Stimulated activated CD4-positive, alpha-beta T cell treated with anti-CD3 and anti-CD28 coated beads, Interleukin-4, amount 100 ng/mL, for 1 hour (primary cell): ENCODE measurements around the gene OBSCN.

Experiments used
- DNase-seq: peaks from one replicate; pipeline ENCODE4 v3.0.0-alpha.2; 2020

Gene OBSCN

DNA sequence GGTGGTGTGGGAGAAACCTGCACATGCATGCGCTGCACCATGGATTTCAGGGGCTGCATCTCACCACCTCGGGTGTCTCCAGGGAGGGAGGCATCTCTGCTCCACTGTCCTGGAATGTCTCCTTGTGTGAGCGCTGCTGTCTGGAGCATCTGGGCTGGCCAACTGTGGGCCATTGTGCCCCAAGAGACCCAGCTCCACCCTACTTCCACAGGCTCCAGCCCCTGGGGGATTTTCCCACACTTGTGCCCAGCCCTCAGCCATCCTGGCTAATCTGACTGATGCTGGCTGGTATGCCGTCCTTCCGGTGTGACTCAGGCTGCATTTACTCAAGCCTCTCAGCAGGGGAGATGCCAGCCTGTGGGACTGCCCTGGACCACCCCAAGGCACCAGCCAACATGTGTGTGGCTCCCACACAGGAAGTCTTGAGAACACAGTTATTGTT, 136.8 kb downstream of the OBSCN start:
- DNase-seq = no peak

DNA sequence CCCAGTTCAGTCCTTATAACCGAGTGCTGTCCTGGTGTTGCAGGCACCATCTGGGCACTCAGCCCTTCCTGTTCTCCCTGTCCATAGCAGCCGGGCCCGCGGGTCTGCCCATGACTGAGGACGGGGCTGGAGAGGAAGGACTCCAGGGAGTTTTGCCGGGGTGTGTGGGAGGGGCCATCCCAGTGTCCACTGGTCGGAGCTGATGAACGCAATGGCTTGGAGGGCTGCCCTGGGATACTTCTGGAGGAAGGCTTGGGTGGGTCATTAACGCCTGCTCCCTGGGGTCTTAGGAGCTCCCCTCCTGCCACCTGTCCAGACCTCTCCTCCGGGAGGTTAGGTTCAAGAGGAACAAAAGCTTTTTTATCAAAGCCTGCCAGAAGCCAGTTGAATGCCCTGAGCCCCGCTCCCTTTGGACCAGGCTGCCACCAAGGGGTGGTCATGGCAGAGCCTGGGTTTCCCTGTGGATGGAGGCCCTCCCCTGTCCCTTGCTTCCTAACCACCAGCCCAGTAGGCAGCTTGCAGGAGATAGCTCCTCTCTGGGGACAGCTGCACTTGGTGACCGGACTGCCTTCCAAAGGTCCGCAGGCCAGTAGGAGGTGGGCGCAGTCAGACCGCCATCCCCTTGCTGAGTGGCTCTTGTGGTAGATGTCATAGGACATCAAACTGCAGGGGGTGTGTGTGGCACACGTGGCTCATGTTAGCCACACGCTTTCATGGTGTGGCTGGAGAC, 137.5 kb downstream of the OBSCN start:
- DNase-seq = no peak

DNA sequence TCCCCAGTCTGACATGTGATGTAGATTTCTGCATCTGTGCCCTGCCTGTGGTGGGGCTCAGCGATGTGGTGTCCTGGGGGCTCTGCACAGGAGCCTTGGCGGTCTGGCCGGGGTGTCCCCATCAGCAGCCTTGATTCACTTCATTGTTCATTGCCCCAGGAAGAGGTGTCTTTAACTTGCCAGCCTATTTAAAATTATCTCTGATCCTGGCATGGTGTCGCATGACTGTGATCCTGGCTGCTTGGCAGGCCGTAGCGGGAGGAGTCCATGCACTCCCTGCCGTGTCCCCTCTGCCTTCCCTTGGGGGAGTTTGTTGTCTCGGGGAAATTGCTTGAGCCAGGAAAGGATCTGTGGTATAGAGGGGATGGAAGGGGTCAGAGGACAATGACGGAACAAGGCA, 138.9 kb downstream of the OBSCN start:
- no peak for DNase-seq

DNA sequence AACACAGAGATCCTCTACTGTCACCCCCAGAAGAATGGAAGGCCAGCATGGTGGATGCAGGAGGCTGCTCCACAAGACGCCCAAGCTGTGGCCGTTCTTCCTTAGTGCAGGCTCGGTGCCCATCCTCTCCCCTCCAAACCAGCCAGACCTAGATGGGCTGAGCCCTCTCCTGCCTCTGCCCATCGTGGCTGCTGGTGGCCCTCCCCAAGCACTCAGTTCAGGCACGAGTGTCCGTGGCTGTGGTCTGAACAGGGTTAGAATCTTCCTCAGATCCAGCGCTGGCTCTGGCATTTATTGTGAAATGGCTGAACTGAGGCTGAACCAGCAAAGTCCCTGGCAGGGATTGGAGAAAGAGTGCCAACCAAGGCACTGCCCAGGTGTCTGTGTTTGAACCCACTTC, 139.3 kb downstream of the OBSCN start:
- DNase-seq = no peak

DNA sequence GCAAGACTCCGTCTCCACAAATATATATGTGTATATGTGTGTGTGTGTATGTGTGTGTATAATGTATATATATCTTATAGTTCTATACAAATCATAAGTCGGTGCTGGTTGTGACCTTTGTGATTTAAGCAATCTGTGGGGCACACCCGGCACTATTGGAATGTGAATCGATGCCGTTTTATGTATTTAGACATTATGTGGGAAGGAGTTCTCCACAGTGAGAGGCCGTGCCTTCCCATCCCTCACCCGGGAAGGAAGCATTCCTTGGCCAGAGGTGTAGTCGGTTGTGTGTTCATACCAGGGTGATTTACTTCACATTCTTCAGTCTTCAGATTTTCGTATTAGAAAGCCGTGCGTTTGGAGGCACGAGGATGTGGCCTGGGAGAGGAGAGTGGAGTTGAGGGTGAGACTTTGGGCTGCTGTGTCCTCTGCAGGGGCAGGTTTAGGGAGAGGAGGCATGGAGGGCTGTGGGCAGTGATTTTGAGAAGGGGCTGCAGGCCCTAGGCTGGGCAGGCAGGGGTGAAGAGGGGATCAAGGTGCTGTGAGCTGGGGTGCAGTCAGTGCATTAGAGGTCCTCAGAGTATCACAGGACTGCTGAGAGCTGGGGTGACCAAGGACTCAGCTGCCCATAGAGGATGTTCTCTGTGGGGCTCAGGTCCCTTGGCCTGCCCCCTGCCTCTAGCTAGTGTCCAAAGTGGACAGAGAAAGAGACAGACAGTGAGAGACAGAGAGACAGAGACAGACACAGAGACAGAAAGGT, 141.0 kb downstream of the OBSCN start:
- no peak for DNase-seq

DNA sequence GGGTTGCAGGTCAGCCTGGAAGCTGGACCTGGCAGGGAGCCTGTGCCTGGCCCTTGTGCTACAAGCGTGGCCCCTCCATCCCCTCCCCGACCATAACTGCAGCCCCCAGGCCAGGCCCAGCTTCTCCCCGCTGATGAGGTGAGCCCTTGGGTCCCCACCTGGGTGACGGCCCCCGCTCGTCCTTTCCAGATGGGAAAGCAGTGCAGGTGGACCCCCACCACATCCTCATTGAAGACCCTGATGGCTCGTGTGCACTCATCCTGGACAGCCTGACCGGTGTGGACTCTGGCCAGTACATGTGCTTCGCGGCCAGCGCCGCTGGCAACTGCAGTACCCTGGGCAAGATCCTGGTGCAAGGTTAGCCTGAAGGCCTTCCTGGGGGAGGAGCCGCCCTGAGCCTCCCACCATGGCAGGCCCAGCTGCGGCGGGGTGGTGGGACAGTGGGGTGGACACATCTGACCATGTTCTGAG, 141.9 kb downstream of the OBSCN start:
- DNase-seq = no peak

DNA sequence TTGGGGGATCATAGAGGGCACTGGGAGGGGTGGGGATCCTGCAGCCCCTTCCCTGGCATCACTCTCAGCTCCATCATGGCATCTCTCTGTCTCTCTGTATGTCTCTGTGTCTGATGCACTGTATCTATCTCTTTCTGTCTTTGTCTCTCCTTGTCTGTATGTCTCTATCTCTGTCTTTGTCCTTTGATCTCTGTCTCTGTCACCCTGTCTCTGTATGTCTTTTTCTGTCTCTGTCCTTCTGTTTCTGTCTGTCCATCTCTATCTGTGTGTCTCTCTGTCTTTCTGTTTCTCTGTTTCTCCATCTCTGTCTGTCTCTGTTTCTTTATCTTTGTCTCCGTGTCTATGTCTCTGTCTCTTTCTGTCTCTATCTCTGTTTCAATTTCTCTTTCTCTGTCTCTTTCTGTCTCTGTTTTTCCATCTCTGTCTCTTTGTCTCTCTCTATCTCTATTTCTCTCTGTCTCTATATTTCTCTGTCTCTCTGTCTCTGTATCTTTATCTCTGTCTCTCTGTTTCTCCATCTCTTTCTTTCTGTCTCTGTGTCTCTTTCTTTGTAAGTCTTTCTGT, 142.4 kb downstream of the OBSCN start:
- DNase-seq = no peak

DNA sequence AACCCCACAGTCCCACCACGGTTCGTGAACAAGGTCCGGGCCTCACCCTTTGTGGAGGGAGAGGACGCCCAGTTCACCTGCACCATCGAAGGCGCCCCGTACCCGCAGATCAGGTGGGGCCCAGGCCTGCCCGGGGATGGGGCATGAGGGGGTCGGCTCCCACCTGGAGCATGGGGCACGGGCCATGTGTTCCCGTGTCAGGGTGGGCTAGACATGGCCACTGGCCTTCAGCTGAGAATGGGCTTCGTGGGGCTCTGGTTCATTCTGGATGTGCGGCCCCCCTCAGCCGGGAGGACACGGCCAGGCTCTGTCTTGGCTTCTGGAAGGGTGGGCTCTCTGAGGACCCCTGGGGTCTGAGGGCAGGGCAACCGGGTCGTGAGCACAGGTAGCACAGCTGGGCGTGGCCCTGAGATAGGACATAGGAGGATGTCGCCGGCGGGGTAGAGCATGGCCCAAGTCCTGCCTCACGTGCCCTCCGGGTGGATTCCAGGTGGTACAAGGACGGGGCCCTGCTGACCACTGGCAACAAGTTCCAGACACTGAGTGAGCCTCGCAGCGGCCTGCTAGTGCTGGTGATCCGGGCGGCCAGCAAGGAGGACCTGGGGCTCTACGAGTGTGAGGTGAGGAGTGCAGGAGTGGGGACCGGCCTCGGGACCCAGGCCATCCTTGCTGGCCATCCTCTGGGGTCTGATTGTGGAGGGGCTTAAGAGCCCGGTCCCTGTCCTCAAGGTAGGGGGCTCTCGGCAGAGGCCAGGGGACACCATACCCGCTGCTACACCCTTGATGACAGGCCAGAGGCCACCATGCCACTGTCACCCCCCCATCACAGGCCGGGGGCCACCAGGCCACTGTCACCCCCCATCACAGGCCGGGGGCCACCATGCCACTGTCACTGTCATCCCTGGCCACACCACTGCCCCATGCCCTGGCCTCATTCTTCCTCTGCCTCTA, 143.3 kb downstream of the OBSCN start:
- no peak for DNase-seq

DNA sequence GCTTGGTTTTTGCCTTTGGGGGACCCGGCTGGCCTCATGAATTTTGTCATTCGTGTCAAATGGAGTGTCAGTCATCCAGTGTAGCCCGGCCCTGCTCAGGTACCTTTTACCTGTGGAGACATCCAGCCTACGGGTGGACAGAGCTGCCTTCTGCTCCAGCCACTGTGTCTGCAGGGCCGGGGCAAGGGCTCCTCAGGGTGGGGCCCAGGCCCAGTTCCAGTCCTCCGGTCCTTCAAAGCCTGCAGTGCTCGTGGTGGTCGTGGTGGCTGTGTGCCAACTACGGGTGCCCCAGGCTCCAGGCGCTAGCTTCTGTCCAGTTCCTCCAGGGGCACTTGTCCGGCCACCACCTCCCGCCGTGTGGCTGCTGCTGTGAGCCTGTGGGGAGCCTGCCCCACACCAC, 144.0 kb downstream of the OBSCN start:
- no peak for DNase-seq

DNA sequence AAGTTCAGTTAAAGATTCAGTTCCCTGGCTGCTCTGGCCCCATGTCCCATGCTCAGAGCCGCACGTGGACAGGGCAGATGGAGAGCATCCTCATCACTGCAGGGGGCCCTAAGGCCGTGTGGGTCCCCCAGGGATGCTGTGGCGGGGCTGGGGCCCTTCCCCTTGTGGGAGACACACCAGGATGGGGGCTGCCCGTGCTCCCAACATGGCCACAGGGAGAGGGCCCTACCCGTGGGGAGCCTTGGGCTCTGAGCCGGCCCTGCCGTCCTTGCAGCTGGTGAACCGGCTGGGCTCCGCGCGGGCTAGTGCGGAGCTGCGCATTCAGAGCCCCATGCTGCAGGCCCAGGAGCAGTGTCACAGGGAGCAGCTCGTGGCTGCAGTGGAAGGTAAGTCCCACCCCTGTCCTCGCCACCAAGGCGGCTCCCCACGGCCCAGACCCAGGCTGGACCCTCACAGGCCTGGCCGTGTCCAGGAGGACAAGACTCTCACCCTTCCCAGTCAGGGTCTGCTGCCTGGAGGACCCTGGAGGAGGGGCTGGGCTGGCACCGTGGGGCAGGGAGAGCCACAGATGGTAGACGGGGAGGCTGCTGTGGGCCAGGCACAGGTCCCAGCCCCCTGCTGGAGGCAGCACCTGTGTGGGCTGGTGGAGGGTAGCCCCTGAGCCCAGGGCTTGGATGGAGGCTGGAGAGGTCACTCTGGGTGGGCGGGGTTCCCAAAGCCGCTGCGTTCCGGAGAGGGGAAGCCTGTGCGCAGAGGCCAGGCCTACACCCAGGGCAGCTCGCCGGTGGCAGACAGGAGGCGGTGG, 145.0 kb downstream of the OBSCN start:
- no peak for DNase-seq

DNA sequence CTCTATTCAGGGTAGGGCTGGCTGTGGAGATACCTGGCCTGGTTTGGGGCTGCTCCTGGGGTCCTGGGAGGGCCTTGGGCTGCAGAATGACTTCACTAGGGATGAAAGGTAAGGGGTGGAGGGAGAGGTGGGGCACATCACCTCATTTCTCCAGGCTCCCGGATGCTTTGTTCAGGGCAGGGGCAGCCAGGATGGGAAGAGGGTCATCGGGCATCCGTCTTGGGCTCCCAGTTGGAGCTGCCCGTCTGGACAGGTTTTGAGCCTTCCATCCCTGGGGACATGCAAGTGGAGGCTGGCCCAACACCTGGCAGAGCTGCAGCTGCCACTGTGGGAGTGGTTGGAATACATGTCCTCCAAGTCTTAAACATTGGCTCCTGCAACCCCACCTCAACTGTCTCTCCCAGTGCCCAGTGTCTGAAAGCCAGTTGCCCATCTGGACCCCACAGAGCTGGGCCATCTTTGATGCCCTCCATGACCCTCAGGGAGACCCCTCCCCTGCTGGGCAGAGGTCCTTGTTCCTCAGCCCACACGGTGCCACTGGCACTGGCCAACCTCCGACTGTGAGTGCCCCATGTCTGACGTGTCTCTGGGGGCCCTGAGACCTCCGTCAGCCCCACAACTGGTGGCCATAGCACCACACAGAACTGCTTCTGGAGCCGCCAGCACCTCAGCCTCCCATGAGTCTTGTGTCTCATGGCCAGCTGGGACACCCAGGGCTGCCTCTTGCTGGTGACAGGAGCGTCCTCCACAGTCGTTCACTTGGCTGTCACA, 145.9 kb downstream of the OBSCN start:
- no peak for DNase-seq

DNA sequence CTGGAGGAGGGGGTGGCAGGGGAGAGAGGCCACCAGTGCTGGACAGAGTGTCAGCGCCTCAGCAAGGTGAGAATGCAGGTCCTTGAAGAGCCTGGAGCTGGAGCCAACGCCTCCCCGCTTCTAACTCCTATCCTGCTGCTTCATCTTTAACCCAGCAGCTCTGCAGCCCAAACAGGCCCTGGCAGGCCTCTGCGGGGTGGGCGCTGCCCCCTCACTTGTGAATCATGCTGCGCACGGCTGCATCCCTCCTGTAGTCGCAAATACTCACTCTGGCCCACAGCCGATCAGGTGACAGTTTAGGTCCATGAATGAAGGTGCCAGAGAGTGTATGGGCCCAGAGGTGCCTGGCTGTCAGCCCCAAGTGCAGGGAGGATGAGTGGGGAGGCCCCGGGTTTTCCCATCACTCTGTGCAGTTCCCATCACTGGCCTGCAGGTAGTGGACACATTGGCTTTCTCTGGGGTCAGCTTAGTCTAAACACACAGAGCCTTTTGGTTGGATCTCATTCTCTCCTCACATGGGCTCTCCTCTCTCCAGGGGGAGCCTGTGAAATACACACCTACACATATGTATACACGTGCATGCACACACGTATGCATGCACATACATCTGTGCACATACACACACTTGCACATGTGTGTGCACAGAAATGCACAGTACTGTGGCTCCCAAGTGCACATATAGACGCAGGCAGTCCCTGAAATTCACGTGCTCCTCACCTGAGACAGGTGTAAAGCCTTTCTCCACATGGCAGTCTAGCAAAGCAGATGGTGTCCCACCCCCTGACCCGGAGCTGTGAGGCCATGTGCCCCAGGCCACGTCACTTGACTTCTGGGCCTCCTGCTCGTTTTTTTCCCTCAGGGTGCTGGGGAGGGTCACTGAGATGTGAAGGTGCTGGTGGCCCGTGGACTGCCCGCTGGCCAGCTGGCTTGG, 146.8 kb downstream of the OBSCN start:
- no peak for DNase-seq

DNA sequence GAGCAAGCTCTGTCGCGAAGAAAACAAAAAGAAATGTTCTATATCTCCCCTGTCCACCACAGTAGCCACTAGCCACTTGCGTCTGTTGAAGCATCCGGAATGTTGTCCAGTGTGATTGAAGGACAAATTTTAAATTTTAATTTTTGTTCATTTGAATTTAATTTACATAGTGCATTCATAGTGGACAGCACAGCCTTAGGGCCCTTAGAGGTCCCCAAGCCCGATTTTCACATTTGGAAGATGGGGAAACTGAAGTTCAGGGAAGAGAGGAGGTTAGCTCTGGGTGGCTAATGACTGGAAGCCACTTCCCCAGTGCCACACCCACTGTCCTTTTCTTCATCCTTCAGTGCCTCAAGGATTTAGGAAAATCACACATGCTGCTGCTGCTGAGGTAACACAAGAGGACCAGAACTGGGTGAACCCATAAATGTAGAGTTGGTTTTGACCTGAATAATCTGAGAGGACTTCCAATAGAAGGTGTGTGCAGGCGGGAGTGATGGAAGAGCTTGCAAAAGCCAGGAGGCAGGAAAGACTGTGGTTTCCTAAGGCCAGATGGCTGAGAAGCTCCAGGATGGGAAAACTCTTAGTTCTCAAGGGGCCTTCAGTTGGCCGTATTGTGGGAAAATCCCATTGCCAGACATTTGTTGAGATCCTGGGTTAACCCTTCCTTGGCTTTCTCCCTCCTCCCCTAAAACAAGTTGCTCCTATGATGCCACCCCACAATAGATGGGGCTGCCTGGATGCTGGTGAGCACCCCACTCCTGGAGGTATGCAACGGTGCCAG, 149.2 kb downstream of the OBSCN start:
- DNase-seq = no peak

DNA sequence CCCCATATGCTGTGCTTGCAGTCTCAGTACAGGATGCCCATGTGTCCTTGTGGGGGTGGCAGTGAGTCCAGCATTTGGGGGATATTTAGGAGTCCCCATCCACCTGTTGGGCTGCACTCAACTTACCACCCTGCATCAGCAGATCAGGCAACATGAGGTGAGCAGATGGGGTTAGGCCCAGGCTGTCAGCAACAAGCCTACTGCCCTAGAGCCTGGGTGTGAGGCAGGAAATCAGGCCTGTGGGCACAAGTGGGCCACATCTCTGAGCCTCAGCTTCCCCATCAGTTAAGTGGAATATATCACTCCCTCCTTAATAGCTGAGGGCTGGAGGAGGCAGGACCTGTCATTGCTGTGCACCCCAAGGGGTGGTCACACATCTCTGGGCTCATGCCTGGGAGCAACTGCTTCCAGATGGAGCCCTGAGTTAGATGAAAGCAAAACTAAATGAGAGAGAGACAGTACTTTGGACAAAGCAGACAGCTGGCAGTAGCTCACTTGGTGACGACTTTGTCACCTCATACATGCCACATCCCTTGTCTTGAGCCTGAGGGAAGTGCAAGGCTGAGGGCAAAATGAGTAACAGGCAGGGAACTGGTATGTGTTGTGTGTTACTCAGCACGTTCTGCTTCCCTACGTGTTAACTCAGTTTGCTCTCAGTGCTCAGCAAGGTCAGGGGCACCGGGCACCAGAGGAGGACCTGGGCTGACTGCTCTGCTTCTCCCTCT, 150.4 kb downstream of the OBSCN start:
- DNase-seq = no peak

DNA sequence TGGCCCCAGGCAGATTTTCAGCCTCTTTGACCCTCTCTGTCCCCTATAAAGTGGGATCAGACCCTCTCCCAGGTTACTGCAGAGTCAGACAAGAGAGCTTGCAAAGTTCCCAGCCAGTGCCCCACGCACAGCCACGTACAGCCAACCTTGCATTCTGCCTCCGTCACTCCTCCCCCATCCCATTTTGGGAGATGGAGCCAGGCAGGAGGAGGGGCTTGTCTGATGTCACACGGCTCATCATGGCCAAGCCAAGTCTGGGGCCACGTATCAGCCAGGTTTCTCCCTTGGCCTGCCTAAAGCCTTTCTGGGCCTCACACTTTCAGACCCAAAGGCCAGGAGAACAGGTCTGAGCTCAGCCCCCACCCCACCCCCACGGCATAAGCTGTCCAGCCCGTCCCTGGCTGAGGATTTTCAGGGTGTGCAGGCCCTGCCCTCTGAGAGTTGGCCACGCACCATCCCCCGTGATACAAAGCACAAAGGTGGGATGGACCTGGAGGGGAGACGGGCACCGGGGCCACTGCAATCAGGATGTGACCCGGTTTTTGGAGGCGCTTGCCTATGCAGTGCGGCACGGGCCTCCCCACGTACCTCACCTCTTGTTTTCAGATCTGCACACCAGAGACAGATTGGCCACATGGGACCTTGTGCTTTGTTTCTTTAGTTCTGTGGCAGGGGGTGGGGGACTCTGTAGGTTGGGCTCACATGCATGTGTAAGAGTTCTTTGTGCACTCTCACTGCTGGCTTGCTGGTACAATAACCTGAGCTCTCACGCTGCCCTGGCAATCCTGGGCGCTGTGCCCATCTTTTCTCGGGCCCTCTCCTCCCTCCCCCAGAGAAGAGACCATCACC, 151.1 kb downstream of the OBSCN start:
- no peak for DNase-seq

DNA sequence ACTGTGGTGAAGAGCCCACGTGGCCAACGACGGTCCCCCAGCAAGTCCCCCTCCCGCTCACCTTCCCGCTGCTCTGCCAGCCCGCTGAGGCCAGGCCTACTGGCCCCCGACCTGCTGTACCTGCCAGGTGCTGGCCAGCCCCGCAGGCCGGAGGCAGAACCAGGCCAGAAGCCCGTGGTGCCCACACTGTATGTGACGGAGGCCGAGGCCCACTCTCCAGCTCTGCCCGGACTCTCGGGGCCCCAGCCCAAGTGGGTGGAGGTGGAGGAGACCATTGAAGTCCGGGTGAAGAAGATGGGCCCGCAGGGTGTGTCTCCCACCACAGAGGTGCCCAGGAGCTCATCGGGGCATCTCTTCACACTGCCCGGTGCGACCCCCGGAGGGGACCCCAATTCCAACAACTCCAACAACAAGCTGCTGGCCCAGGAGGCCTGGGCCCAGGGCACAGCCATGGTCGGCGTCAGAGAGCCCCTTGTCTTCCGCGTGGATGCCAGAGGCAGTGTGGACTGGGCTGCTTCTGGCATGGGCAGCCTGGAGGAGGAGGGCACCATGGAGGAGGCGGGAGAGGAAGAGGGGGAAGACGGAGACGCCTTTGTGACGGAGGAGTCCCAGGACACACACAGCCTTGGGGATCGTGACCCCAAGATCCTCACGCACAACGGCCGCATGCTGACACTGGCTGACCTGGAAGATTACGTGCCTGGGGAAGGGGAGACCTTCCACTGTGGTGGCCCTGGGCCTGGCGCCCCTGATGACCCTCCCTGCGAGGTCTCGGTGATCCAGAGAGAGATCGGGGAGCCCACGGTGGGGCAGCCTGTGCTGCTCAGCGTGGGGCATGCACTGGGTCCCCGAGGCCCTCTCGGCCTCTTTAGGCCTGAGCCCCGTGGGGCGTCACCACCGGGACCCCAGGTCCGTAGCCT, 152.0 kb downstream of the OBSCN start:
- no peak for DNase-seq
